Sciatic nerve (tissue), 2 donors: ENCODE results near the gene PRKAB1. TPM values are rescaled to one million over a fixed set of nuclear protein-coding genes. Genes with fewer than 3 reads are reported as not detected.
"Not testable (repeated sequence)": the region's sequence is repeated elsewhere in the genome, so short reads cannot be mapped to it uniquely, and the experiment has no call there.

ENCODE experiments used
- ATAC-seq: fragments of 200-7000 bp; cut with Tn5 transposase; one replicate; pipeline ENCODE4 v1.9.1; 2020; ENCODE audit warnings: mild to moderate bottlenecking, moderate library complexity
- DNase-seq: peaks from one replicate; pipeline ENCODE4 v3.0.0-alpha.2; 2020; ENCODE audit warnings: low spot score
- intact Hi-C: fragments of 100-400 bp; cut with DNase I; formaldehyde crosslinking; loops from one replicate; pipeline ENCODE4 v1.14.2; 2022
- total RNA-seq: library from RNA; stranded (reverse); fragmentation: NEBNext Ultra II Directional; extraction: Animal tissue kit (Norgen Biotek cat#: 25700); gene quantifications from one replicate; pipeline ENCODE4 v1.2.1, GENCODE V29; 2021
- donor health status: DM: no; HTN: no; CAD: no.
- donor health status: DM: no; HTN: no; CAD: no.

The PRKAB1 gene
- total RNA-seq, 1 donor from 2014 or later = 31.7 TPM

DNA sequence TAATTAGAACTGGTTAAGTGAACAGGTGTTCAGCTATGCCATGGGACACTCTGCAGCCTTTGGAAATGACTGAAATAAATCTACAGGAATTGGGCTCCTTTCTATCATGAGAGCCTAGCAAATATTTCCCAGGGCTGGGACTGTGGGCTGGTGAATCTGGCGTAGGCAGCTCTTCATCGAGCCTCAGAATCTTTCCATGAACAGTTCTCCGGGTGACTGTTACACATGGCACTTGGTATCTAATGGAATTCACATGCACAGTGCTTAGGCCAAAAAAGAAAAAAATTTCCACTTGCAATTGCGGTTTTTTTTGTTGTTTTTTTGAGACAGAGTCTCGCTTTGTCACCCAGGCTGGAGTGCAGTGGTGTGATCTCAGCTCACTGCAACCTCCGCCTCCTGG is 32.1 kb downstream of the PRKAB1 start:
- DNase-seq (no peak), ATAC-seq (no peak)
- intact Hi-C loops = no loop called here

DNA sequence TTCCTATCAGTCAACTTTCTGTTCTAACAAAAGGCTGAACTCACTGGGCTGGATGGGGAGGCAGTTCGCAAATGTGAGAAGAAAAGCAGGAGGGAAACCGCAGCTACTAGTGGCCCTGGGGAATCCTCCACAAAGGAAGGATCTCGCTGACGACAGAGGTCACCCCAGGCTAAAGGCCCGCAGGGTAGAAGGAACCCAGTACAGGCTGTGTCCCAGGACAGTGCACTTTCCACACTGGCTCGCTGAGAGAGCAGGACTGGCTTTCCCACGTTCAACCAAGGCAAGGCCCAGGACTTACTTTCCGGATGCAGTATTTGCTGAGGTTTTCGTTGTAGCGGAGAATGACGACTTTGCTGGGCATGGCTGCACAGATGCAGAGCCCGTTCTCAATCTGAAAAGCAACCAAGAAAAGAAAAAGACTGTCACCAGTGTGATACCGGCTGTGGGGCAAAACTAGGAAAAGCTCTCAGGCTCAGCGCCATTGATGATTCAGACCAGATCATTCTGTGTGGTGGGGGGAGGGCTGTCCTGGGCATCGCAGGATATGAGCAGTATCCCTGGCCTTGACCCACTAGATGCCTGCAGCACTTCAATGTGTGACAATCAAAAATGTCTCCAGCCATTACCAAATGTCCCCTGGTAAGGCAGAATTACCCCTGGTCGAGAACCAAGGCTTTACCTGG is 36.3 kb downstream of the PRKAB1 start:
- intact Hi-C loops = no loop called here
- DNase-seq (no peak), ATAC-seq (peak; percentile 74)

DNA sequence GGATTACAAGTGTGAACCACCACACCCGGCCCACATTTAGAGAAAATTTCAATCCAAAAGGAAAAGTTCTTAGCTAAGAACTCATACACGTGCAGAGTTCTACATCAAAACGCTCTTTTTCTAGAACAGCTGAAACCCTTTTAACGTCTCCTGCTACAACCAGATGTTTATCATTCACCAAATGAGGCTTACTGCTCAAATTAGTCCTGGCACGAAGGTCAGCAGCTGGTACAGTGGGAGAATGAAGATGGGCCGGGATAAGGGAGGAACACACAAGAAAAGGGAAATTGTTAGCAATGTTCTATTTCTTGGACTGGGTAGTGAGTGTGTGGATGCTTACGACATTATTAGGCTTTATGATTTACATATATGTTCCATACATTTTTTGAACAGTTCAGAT is 37.2 kb downstream of the PRKAB1 start:
- ATAC-seq (no peak), DNase-seq (no peak)
- intact Hi-C loops = no loop called here

DNA sequence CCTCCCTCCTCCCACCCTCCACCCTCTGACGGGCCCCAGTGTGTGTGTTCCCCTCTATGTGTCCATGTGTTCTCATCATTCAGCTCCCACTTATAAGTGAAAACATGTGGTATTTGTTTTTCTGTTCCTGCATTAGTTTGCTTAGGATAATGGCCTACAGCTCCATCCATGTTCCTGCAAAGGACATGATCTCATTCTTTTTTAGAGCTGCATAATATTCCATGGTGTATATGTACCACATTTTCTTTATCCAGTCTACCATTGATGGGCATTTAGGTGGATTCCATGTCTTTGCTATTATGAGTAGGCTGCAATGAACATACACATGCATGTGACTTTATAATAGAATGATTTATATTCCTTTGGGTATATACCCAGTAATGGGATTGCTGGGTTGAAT is 38.5 kb downstream of the PRKAB1 start:
- intact Hi-C loops = not testable (repeated sequence)

DNA sequence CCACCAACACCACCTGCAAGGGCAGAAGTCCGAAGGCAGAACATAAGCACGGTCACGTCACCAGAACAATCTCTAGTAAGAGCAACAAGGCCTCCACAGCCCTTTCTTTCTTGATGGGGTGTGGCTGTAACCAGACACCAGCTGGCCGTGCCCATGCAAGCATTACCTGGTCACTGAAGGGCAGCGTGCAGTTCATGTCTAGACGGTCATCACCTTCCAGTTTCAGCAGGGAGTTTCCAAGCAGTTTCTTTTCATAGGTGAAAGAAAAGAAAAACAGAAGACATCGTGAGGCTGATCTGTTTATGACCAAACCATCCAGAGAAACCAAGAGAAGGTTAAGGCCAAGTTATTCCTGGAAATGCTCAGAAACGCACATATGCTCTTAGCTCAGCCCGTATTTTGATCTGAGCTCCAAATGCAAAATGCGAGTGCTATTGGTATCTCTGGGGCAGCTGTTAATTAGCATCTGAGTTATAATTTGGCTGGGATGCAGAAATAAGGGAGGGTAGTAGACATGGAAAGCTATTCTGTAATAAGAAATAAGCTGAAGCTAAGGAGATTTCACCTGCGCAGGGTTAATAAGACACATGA is 42.5 kb downstream of the PRKAB1 start:
- intact Hi-C loops = no loop called here
- DNase-seq = no peak
- no peak for ATAC-seq

More for the DNA sequence above, 38.5 kb downstream of the PRKAB1 start:
- ATAC-seq, DNase-seq: not testable (repeated sequence)

DNA sequence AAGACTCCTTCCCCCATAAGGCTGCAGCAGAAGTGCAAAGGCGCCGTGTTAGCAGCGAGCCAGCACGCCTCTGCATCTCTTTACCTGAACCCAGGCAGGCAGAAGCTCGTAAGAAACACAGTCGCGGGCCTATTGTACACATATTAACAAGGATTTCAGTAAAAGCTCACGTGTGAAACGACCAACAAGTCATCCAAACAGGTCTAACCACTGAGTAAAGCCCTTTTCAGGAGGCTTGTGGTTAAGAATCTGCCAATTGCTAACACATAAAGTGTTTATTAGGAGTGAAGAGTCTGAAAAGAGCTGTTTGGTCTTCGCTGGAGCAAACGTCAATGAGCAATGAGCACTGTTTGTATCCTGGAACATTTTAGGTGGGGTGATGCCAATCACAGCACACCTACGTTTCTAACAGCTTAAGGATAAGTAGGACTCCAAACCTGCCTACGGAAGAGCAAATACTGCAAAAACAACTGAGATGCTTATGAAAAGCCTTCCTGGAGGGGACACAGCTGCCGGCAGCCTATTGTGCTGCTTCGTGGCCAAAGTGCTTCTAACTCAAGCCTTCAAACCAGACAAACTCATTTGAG is 43.1 kb downstream of the PRKAB1 start:
- no peak for DNase-seq
- ATAC-seq = no peak
- intact Hi-C loops = no loop called here

DNA sequence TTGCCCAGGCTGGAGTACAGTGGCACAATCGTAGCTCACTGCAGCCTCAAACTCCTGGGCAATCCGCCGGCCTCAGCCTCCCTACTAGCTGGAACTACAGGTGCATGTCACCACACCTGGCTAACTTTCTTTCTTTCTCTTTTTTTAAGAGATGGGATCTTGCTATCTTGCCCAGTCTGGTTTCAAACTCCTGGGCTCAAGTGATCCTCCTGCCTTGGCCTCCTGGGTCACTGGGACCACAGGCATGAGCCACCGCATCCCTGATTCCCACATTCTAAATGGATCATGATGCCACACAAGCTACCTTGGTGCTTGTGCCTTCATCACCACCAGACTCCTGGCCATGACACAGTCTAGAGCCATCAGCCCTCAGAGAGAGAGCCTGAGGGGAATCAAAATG is 43.8 kb downstream of the PRKAB1 start:
- intact Hi-C loops = no loop called here
- DNase-seq (no peak), ATAC-seq (no peak)

DNA sequence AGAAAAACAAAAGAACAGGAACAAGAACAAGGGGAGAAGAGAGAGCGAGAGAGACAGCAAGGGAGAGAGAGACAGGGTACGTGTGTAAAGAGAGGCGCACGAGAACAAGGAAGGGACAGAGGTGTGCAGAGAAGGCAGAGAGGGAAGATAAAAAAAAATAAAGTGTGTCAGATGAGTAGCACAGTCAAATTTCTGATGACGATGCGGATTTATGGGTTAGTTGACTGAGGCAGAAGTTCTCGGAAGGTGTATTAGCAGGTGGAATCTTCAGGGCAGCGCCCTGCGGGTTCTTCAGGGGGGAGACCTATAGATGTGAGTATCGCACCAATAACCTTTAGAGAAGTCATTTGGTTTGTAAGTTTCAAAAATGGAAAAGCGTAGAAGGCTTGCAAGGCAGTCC is 44.8 kb downstream of the PRKAB1 start:
- intact Hi-C loops = no loop called here
- DNase-seq = no peak
- no peak for ATAC-seq

DNA sequence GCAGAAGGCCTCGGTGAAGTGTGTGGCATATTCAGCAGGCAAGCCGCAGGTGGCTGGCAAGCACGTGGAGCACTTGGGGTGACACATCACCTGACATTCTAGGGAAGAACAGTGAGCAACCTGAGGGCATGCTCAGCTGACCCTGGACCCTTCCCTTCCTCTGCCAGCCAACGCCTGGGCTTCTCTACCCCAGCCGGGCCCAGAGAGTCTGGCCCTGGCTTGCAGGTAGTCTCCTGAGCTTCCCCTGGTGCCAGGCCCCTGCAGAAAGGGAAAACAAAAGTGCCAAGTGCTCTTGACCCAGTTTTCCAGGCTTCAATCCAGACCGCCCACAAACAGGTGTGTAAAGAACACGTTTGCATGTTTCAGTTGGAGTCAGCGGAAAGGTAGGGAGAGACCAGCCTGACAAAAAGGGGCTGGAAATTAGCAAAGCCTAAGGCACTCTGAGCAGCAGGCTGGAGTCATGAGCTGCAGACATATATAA is 45.7 kb downstream of the PRKAB1 start:
- no peak for DNase-seq
- ATAC-seq = no peak
- intact Hi-C loops = no loop called here

DNA sequence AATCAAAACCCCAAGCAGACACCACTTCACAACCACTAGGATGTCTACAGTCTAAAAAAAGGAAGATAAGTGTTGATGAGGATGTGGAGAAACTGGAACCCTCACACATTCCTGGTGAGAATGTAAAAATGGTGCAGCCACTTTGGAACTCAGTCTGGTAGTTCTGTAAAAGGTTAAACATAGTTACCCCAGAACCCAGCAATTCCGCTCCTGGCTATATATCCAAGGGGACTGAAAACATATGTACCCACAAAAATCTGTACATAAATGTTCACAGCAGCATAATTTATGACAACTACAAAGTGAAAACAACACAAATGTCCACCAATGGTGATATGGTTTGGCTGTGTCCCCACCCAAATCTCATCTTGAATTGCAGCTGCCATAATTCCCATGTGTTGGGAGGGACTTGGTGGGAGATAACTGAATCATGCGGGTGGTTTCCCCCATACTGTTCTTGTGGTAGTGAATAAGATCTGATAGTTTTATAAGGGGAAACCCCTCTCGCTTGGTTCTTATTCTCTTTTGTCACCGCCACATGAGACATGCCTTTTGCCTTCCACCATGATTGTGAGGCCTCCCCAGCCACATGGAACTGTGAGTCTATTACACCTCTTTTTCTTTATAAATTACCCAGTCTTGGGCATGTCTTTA is 46.8 kb downstream of the PRKAB1 start:
- intact Hi-C loops = no loop called here

DNA sequence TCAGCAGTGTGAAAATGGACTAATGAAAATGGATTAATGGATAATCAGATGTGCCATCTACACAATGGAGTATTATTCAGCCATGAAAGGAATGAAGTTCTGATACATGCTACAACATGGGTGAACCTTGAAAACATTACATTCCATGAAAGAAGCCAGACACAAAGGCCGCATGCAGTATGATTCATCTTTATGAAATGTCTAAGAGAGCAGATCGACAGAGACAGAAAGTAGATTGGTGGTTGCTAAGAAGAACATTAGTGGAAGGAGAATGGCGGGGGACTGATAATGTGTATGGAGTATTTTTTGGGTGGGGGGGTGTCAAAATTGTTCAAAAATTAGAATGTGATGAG is 47.3 kb downstream of the PRKAB1 start:
- no peak for ATAC-seq
- no peak for DNase-seq
- intact Hi-C loops = no loop called here

More for the DNA sequence above, 46.8 kb downstream of the PRKAB1 start:
- DNase-seq (no peak), ATAC-seq (no peak)

DNA sequence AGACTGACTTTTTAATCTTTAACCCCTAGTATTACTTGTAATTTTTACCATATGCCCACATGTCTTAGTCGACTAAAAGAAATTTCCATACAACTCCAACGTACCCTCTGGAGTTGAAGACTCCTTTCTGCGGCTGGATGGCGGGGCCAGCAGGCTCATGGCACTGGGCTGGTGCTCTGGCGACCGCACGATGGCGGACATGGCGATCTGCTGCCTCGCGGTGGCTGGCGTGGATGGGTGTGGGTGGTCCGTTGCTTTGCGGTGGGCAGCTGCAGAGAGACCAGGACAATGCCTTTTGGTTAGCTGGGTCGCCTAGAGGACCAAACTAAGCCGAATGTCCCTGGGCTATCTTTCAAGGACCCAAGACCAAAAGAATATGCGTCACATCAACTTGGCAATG is 50.2 kb downstream of the PRKAB1 start:
- intact Hi-C loops = no loop called here
- DNase-seq = no peak
- ATAC-seq = no peak

DNA sequence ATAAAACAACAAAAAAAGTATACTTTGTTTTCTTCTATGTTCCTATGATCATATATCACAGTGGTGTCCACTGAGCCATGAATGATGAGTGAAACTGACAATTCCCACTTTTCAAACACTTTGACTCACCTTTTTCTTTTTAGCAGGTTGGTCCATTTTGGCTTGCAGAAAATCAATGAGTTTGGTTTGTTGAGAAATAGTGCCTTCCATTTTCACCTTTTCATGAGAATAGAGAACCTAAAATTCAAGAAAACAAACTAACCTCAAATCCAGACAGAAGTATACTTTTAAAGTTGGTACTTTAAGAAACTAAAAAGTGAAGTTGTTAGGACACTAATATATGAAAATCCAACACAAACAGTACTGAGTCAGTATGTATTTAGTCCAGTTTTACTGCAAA is 52.4 kb downstream of the PRKAB1 start:
- intact Hi-C loops = no loop called here
- DNase-seq (no peak), ATAC-seq (no peak)

DNA sequence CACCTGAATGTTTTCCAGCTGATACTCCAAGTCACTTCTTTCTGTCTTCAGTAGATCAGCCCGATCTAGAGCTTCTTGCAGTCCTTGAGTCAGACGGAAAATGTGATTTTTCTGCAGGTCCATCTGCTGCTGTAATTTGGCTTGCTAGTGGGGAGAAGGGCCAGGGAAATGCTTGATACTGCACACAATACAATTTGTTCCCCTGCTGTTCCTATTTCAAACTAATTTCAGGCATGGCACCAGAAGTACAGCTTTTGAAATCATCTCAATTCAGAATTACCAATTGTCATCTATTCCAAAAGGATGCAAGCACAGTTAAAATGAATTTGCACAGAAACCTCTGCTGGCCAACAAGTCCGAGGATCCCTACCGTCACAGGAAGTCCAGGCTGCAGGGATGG is 53.4 kb downstream of the PRKAB1 start:
- DNase-seq (no peak), ATAC-seq (no peak)
- intact Hi-C loops = no loop called here

DNA sequence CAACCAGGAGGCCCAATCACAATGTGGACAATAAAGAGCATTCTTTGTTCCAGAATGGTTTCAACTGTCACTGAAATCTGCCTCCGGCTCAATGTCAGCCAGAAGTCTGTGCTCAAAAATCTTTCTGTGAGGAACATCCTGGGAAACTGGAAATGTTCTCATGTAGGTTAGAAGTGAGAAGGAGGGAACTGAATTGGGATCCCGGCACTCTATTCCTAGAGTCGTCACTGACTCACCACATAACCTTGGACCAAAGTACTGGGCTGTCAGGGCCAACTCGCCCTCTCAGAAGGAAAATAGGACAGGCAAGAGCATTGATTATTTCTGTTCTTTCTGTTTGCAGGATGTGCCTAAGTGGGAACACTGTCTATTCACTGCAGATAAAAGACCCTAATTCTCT is 57.6 kb downstream of the PRKAB1 start:
- DNase-seq (no peak), ATAC-seq (no peak)
- intact Hi-C loops = no loop called here

DNA sequence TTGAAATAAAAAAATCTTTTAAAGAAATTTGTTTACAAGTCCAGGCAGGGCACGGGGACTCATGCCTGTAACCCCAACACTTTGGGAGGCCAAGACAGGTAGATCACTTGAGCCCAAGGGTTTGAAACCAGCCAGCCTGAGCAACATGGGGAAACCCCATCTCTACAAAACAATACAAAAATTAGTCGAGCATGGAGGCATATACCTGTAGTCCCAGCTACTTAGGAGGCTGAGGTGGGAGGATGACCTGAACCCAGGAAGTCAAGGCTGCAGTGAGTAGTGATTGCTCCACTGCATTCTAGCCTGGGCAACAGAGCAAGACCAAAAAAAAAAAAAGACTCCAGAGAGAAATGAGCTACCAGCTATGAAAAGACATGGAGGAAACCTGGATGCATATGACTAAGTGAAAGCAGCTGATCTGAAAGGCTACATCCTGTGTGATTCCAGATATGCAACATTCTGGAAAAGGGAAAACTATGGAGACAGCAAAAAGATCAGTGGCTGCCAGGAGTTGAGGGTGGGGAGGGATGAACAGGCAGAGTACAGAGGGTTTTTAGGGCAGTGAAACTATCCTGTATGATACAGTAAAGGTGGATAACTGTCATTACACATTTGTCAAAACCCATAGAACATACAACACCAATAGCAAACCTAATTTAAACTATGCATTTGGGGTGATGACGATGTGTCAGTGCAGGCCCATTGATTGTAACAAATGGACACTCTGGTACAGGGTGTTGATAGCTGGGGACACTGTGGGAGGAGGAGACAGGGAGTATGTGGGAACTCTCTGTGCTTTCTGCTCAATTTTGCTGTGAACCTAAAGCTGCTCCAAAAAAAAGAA is 59.9 kb downstream of the PRKAB1 start:
- intact Hi-C loops = no loop called here
- DNase-seq (no peak), ATAC-seq (no peak)

DNA sequence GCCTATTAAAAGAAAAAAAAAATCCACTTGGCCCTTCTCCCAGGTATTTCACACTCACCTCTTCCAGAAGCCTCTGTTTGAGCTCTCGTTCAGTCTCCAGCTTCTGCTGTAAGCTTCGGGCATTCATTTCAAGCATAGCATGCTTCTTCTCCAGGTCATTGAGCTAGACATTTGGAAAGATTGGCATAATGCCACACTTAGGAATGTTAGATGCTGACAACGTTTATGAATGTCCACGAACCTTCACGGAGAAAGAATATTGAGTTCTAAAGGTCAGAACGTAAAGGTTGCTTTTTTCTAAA is 60.5 kb downstream of the PRKAB1 start:
- ATAC-seq = no peak
- DNase-seq = no peak
- intact Hi-C loops = no loop called here

DNA sequence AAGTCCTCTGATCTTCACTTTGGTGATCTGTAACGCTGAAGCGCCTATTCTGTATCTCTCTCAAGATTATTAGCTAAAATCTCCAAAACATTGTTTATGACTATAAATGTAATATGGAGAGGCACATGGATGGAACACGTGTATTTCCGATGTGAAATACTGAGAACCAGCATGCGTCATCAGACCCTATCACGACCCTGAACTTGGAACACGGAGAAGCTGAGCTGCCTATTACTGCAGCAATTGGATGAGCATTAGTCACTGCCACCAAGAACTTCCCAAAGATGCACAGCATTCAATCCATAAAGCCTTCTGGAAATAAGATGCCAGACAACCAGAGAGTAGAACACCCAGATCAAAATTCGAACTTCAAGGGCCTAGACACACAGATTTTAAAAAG is 61.9 kb downstream of the PRKAB1 start:
- ATAC-seq (no peak), DNase-seq (no peak)
- intact Hi-C loops = no loop called here

DNA sequence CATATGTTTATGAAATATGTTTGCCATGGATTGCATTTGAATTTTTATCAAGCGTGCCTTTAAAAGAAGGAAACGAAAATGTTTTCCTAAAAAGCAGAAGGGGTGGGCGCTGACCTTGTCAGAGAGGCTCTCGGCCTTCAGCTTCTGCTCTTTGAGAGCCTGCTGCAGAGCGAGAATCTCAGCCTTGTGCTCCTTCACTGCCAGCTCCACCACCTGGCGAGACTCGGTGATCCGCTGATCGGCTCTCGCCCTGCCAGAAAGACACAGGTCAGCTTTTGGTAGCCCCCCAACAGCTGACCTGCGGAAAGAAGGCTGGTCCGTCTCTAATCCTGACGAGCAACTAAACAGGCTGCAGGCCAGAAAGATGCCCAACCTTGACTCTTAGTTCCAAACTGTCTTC is 62.4 kb downstream of the PRKAB1 start:
- no peak for ATAC-seq
- intact Hi-C loops = no loop called here
- DNase-seq = no peak
